Esophagus (tissue), 2 donors: ENCODE measurements around the gene TLX2. TPM values are rescaled to one million over a fixed set of nuclear protein-coding genes. Genes with fewer than 3 reads are reported as not detected.

Experiments
- H3K27ac ChIP-seq, 2 donors: one replicate each; pipeline ENCODE4 v1.5.1; 2013; ENCODE audit warnings: low read depth in 2 of 2, mild to moderate bottlenecking in 2 of 2, inconsistent platforms in 1 of 2, low read length in 1 of 2, moderate library complexity in 1 of 2
- H3K27me3 ChIP-seq, 2 donors: one replicate each; pipeline ENCODE4 v1.6.1; 2013; ENCODE audit warnings: low read length in 2 of 2, control low read depth in 1 of 2, mild to moderate bottlenecking in 1 of 2; ENCODE audit not compliant: insufficient read depth in 2 of 2, control insufficient read depth in 1 of 2
- H3K36me3 ChIP-seq, 2 donors: one replicate each; pipeline ENCODE4 v1.6.1; 2013; ENCODE audit warnings: low read length in 1 of 2; ENCODE audit not compliant: control insufficient read depth in 2 of 2, insufficient read depth in 2 of 2
- H3K4me1 ChIP-seq, 2 donors: one replicate each; pipeline ENCODE4 v1.6.1; 2013; ENCODE audit warnings: low read length in 1 of 2; ENCODE audit not compliant: control insufficient read depth in 2 of 2, insufficient read depth in 2 of 2
- H3K4me3 ChIP-seq, 2 donors: one replicate each; pipeline ENCODE4 v1.5.1; 2013; ENCODE audit warnings: low read length in 2 of 2, mild to moderate bottlenecking in 2 of 2, low read depth in 1 of 2, moderate library complexity in 1 of 2
- H3K9me3 ChIP-seq, 2 donors: one replicate each; pipeline ENCODE4 v1.6.1; 2013; ENCODE audit warnings: mild to moderate bottlenecking in 2 of 2, low read depth in 1 of 2, low read length in 1 of 2, moderate library complexity in 1 of 2; ENCODE audit not compliant: control insufficient read depth in 2 of 2, insufficient read depth in 1 of 2
- WGBS, 2 donors: extraction: QIAGEN DNeasy Blood & Tissue Kit; methylation state at CpG; one replicate each; pipeline ENCODE4 v1.1.7; 2013; 5-methylcytosine and 5-hydroxymethylcytosine counted together
- polyA plus RNA-seq, 2 donors: library from polyadenylated mRNA; stranded (reverse); fragments of 200-250 nt; gene quantifications; one replicate each; pipeline ENCODE4 v1.2.3, GENCODE V29; 2013
- donor health status: healthy with polysubstance abuse.
- donor health status: Bipolar disorder and iron deficiency.

TLX2 gene
- polyA plus RNA-seq, 2 donors: 0.01 TPM; not detected in 1

DNA sequence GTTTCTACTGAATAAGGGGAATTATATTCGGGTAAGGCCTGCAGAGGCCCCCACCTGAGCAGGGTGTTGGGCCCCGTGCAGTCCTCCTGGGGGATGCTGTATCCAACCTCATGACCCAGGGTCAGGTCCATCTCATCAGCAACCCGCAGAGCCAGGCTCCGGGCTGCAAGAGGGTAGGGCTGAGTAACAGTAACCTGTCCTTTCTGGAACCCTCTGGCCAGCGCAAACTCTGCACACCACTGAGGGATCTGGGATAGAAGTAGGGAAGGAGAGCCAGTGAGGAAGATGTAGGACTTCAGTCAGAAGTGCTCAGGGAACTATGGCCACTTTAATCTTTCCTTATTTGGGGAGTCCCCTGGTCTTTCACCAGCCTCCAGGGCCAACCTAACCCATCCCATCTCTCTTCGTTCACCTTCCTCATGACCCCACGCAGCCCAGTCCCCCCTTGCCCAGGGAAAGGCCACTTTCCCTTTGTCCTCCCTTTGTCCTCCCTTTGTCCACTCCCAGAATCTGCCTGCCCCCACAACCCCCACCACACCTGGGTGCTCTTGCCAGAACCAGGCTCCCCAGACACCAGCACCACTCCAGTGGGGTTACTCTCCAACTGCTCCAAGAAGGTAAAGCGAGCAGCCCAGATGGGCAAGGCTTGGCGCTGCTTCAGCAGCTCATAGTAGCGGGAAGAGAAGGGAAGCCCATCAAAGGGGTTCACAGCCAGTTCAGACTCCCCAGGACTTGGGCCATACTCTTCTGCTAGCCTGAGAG lies 10.9 kb downstream of the TLX2 start:
- Histone ChIP-seq H3K36me3 (peaks cover 7 to 11% of the 10 kb centered on the region in 2 donors), H3K9me3 (no peaks in the 10 kb centered on the region), H3K4me3 (no peak overlapping the region), H3K27ac (no peak overlapping the region), H3K27me3 (no peaks in the 10 kb centered on the region), H3K4me1 (peaks cover 4 to 8% of the 10 kb centered on the region in 2 donors)
- WGBS, 2 donors: 93 to 95% methylated on average over 10 of the region's 10 CpGs

DNA sequence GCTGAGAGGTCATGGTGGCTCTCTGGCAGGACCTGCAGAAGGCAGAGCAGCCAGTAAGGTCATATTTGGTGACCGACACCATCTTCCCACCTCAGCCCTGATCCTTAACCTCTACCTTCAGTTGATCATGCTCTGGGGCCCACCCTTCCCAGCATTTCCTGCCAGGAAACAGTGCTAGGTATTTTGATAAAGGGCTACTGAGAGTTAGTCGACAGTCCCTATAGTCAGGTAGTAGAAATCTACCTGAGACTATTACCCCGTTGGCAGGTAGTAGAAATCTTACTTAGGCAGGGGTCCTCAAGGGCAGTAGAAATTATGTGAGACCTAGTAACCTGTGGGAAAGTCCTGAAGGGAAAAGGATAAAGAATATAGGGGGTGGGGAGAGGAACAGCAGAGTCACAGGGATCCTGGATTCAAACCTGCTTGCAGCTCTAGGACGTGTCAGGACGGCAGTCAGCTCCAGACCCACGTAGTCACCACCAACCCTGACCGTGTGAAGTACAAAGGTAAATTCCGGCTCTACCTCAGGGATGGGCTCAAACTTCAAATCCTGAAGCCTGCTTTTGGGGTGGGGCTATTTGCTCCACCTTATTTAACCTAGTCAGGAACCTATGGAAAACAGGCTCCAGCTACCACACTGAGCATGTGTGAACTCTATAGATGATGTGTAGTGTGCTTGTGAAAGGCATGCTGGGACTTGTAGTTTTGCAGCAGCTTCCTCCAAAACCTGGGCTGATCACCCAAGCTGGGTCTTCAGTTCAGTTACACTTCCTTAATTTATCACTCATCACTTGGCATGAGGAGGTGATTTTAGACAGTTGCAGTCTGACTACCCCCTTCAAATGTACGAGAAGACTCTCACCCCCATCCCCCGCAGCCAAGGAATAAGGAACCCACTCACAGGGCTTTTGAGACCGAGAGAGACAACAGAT lies 11.7 kb downstream of the TLX2 start, which contains the start of gene DQX1:
Gene DQX1 (minus strand): TSS at position 515 of the 932 bp plus-strand sequence. CDS start 502 bp downstream, at position 13.
- peaks cover 7 to 11% of the 10 kb centered on the region in 2 donors for H3K36me3 ChIP-seq
- H3K4me3 ChIP-seq: no peak within 1 kb of the TSS
- H3K9me3 ChIP-seq: no peaks in the 10 kb centered on the region
- H3K4me1 ChIP-seq: peaks cover 4 to 12% of the 10 kb centered on the region in 2 donors
- peak within 1 kb of the TSS; percentile 40 to 58 for H3K27ac ChIP-seq
- 71% methylated on average over 11 of the region's 11 CpGs for WGBS, 2 donors
- no peaks in the 10 kb centered on the region for H3K27me3 ChIP-seq

DNA sequence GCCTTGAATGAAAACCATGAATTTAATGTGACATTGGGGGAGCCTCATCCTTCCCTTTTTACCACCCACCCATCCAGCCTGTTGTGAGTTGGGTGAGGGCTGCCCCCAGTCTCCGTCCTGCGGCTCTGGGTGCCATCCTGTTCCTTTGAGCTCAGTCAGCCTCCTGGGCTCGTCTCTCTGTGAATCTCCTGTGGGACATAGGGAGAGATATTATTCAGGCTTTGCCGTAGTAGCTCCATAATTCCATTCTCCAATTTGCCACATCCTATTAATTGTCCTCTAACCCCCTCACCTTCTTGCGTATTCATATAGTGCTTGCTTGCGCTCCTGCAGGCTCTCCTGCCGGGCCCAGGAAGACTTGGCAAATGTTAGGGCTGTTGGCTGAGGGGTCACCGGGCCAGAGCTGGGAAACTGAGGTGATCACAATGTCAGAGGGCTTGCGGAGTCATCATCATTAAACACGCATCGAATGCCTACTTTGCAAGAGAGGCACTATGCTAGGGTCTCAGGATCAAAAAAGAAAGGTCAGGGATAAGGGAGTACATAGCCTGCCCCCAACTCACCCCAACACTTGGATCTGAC lies 12.5 kb downstream of the TLX2 start:
- Histone ChIP-seq H3K27me3 (no peaks in the 10 kb centered on the region), H3K36me3 (peaks cover 7 to 11% of the 10 kb centered on the region in 2 donors), H3K4me3 (no peak overlapping the region), H3K27ac (peak overlapping the region in 1 of 2 donors; percentile 45), H3K9me3 (no peaks in the 10 kb centered on the region), H3K4me1 (peaks cover 4 to 12% of the 10 kb centered on the region in 2 donors)
- 95 to 98% methylated on average over 11 of the region's 11 CpGs for WGBS, 2 donors

- Histone ChIP-seq H3K27me3 (no peaks in the 10 kb centered on the region), H3K4me3 (no peak overlapping the region), H3K27ac (no peak overlapping the region), H3K9me3 (no peaks in the 10 kb centered on the region), H3K36me3 (peaks cover 7 to 16% of the 10 kb centered on the region in 2 donors), H3K4me1 (peaks cover 4 to 12% of the 10 kb centered on the region in 2 donors)
- 94% methylated on average over 9 of the region's 9 CpGs for WGBS, 2 donors
Measured at GRCh38 chr2:74527741-74528140, 13.5 kb downstream of the TLX2 start.

DNA sequence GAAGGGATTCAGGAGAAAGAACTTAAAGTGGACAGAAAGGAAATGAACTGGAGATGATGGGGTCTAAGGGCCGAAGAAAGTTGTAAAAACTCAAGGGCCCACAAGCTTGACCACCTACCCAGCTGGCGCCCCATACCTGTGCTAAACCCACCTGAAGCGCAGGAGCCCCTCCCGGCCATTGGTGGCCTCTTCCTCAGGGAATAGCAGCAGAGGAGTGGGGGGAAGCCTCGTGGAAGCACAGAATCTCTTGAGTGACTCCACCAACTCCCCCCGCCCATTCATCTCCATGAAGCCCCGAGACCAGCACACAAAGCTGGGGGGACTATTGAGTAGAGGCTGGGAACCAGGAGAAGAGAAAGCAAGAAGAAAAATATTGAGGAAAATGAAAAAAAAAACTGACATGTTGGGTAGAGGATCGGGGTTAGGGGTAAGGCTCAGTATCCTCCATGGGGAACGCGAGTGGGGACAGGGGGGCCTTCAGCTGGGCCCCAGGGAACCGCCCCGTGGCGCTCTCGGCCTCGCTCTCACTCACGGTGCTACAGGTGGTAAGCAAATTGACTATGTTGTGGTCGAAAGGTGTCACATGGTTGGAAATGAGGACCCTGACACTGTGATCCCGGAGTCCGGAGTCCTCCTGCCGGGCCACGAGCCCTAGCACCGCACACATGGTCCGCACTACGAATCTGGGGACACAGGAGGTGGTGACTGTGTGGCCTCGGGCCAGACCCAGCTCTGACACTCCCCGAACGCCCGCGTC lies 14.5 kb downstream of the TLX2 start:
- WGBS, 2 donors: 15% methylated on average over 29 of the region's 29 CpGs
- Histone ChIP-seq H3K27me3 (no peaks in the 10 kb centered on the region), H3K9me3 (no peaks in the 10 kb centered on the region), H3K4me3 (peak overlapping the region; percentile 61 to 97), H3K36me3 (peaks cover 7 to 22% of the 10 kb centered on the region in 2 donors), H3K27ac (peak overlapping the region; percentile 92), H3K4me1 (peaks cover 4 to 12% of the 10 kb centered on the region in 2 donors)

GRCh38 chr2:74529357-74530238 lies 15.3 kb downstream of the TLX2 start, which contains the start of the genes AUP1 and HTRA2:
TSS of gene AUP1 (minus strand) at chr2:74529706. CDS start at chr2:74529629, 77 bp downstream.
TSS of gene HTRA2 (plus strand) at chr2:74529933. CDS start at chr2:74530007, 74 bp downstream.
- peaks cover 4 to 12% of the 10 kb centered on the region in 2 donors for H3K4me1 ChIP-seq
- WGBS, 2 donors: 0 to 1% methylated on average over 78 to 87 of the region's 87 CpGs

GRCh38 chr2:74530239-74531187 lies 16.3 kb downstream of the TLX2 start:
- H3K27me3 ChIP-seq: no peaks in the 10 kb centered on the region
- H3K9me3 ChIP-seq: no peaks in the 10 kb centered on the region
- peaks cover 7 to 22% of the 10 kb centered on the region in 2 donors for H3K36me3 ChIP-seq
- peak overlapping the region; percentile 61 to 97 for H3K4me3 ChIP-seq
- H3K27ac ChIP-seq: peak overlapping the region; percentile 65 to 92
- WGBS, 2 donors: 1 to 2% methylated on average over 52 to 54 of the region's 54 CpGs
- peaks cover 4 to 12% of the 10 kb centered on the region in 2 donors for H3K4me1 ChIP-seq

More at GRCh38 chr2:74529357-74530238, 15.3 kb downstream of the TLX2 start, which contains the start of the genes AUP1 and HTRA2:
- Histone ChIP-seq H3K4me3 (peak within 1 kb of the TSS; percentile 61 to 97), H3K36me3 (peaks cover 7 to 22% of the 10 kb centered on the region in 2 donors), H3K9me3 (no peaks in the 10 kb centered on the region), H3K27me3 (no peaks in the 10 kb centered on the region), H3K27ac (peak within 1 kb of the TSS; percentile 92)
